Measurements from ENCODE around the gene GRM3. TPM values are rescaled to one million over a fixed set of nuclear protein-coding genes. Genes with fewer than 3 reads are reported as not detected.

The GRM3 gene
- polyA plus RNA-seq, 4 donors, result 0.10 to 0.27 TPM; not detected in 2

GRCh38 chr7:86733783-86734182 lies 90.1 kb downstream of the GRM3 start:
- no peaks in the 10 kb centered on the region for H3K9me3 ChIP-seq (ENCODE audit: control insufficient read depth in 2 of 2, insufficient read depth in 1 of 2, low read depth in 1 of 2, low read length in 1 of 2)
- no peaks in the 10 kb centered on the region for H3K36me3 ChIP-seq (ENCODE audit: control insufficient read depth in 3 of 3, insufficient read depth in 2 of 3, low read depth in 1 of 3, low read length in 3 of 3)
- DNase-seq, result no peak
- no peak overlapping the region for H3K27ac ChIP-seq (ENCODE audit: low read depth in 1 of 3, low read length in 2 of 3)
- no peak overlapping the region for H3K4me3 ChIP-seq (ENCODE audit: low read depth in 1 of 3, low read length in 3 of 3)
- H3K27me3 ChIP-seq (ENCODE audit: control insufficient read depth in 3 of 3, insufficient read depth in 3 of 3, low read length in 3 of 3), result no peaks in the 10 kb centered on the region
- no peaks in the 10 kb centered on the region for H3K4me1 ChIP-seq (ENCODE audit: control insufficient read depth in 3 of 3, insufficient read depth in 2 of 3, low read depth in 1 of 3, low read length in 2 of 3)
- WGBS, 3 donors, result 79 to 87% (median 83%) methylated on average over 4 of the region's 4 CpGs
- FAIRE-seq, result no peak

- Histone ChIP-seq H3K4me1 (ENCODE audit: control insufficient read depth in 3 of 3, insufficient read depth in 2 of 3, low read depth in 1 of 3, low read length in 2 of 3) (no peaks in the 10 kb centered on the region), H3K9me3 (ENCODE audit: control insufficient read depth in 2 of 2, insufficient read depth in 1 of 2, low read depth in 1 of 2, low read length in 1 of 2) (peaks cover 0 to 2% of the 10 kb centered on the region in 2 donors), H3K27ac (ENCODE audit: low read depth in 1 of 3, low read length in 2 of 3) (no peak overlapping the region), H3K36me3 (ENCODE audit: control insufficient read depth in 3 of 3, insufficient read depth in 2 of 3, low read depth in 1 of 3, low read length in 3 of 3) (no peaks in the 10 kb centered on the region), H3K27me3 (ENCODE audit: control insufficient read depth in 3 of 3, insufficient read depth in 3 of 3, low read length in 3 of 3) (no peaks in the 10 kb centered on the region), H3K4me3 (ENCODE audit: low read depth in 1 of 3, low read length in 3 of 3) (no peak overlapping the region)
- 49 to 67% (median 54%) methylated on average over 3 of the region's 3 CpGs for WGBS, 3 donors
- FAIRE-seq, result no peak
- no peak for DNase-seq
Observed at GRCh38 chr7:86745013-86745745, 101.5 kb downstream of the GRM3 start.

DNA sequence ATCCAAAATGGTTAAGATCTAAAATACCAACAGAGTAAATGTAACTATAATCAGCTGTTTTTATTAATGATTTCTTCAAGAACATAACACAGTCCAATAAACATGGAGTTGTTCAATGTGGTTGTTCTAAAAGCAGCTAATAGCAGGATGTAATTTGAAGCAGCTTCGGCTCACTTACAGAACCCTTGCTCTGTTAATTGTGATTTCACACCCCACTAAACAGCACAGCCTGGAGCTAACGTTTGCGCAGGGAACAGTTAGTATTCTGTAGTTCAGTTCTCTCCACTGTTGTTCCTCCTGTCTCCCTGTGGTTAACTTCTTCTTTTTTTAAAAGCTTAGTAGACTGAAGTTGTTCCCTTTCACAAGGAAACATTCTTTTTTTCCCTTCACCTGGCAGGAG lies 104.0 kb downstream of the GRM3 start:
- FAIRE-seq, result no peak

DNA sequence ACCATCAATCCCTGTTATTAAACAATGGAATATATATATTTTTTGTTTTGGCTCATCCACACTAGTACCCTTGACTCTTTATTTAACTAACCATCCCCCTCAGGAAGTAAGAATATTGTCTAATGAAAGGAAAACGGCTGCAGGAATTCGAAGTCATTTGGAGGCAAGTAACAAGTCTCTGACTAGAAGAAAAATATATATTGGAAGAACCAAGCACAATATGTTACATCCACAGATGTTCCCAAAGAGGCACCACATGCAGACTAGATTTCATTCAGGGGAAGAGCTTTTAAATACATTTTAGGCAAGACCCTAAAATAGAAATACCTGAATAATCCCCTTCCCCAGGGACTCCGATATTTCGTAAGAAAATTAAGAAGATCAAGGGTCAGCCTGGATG lies 104.5 kb downstream of the GRM3 start:
- DNase-seq (no peak), FAIRE-seq (no peak)
- peaks cover 0 to 2% of the 10 kb centered on the region in 2 donors for H3K9me3 ChIP-seq (ENCODE audit: control insufficient read depth in 2 of 2, insufficient read depth in 1 of 2, low read depth in 1 of 2, low read length in 1 of 2)
- H3K36me3 ChIP-seq (ENCODE audit: control insufficient read depth in 3 of 3, insufficient read depth in 2 of 3, low read depth in 1 of 3, low read length in 3 of 3), result no peaks in the 10 kb centered on the region
- no peaks in the 10 kb centered on the region for H3K4me1 ChIP-seq (ENCODE audit: control insufficient read depth in 3 of 3, insufficient read depth in 2 of 3, low read depth in 1 of 3, low read length in 2 of 3)
- no peak overlapping the region for H3K27ac ChIP-seq (ENCODE audit: low read depth in 1 of 3, low read length in 2 of 3)
- no peaks in the 10 kb centered on the region for H3K27me3 ChIP-seq (ENCODE audit: control insufficient read depth in 3 of 3, insufficient read depth in 3 of 3, low read length in 3 of 3)
- no peak overlapping the region for H3K4me3 ChIP-seq (ENCODE audit: low read depth in 1 of 3, low read length in 3 of 3)
- 57 to 73% (median 72%) methylated on average over 4 of the region's 4 CpGs for WGBS, 3 donors

More for the DNA sequence above, 104.0 kb downstream of the GRM3 start:
- no peak for DNase-seq
- H3K4me1 ChIP-seq (ENCODE audit: control insufficient read depth in 3 of 3, insufficient read depth in 2 of 3, low read depth in 1 of 3, low read length in 2 of 3), result no peaks in the 10 kb centered on the region
- H3K27me3 ChIP-seq (ENCODE audit: control insufficient read depth in 3 of 3, insufficient read depth in 3 of 3, low read length in 3 of 3), result no peaks in the 10 kb centered on the region
- no peak overlapping the region for H3K27ac ChIP-seq (ENCODE audit: low read depth in 1 of 3, low read length in 2 of 3)
- no peaks in the 10 kb centered on the region for H3K36me3 ChIP-seq (ENCODE audit: control insufficient read depth in 3 of 3, insufficient read depth in 2 of 3, low read depth in 1 of 3, low read length in 3 of 3)
- peaks cover 0 to 2% of the 10 kb centered on the region in 2 donors for H3K9me3 ChIP-seq (ENCODE audit: control insufficient read depth in 2 of 2, insufficient read depth in 1 of 2, low read depth in 1 of 2, low read length in 1 of 2)
- WGBS, 3 donors, result 40 to 50% (median 48%) methylated on average over 3 of the region's 3 CpGs
- no peak overlapping the region for H3K4me3 ChIP-seq (ENCODE audit: low read depth in 1 of 3, low read length in 3 of 3)

GRCh38 chr7:86748843-86749719 lies 105.4 kb downstream of the GRM3 start:
- H3K27me3 ChIP-seq (ENCODE audit: control insufficient read depth in 3 of 3, insufficient read depth in 3 of 3, low read length in 3 of 3), result no peaks in the 10 kb centered on the region
- H3K9me3 ChIP-seq (ENCODE audit: control insufficient read depth in 2 of 2, insufficient read depth in 1 of 2, low read depth in 1 of 2, low read length in 1 of 2), result peaks cover 0 to 2% of the 10 kb centered on the region in 2 donors
- H3K27ac ChIP-seq (ENCODE audit: low read depth in 1 of 3, low read length in 2 of 3), result no peak overlapping the region
- 60 to 70% (median 66%) methylated on average over 7 of the region's 7 CpGs for WGBS, 3 donors
- FAIRE-seq, result no peak
- no peak overlapping the region for H3K4me3 ChIP-seq (ENCODE audit: low read depth in 1 of 3, low read length in 3 of 3)
- H3K4me1 ChIP-seq (ENCODE audit: control insufficient read depth in 3 of 3, insufficient read depth in 2 of 3, low read depth in 1 of 3, low read length in 2 of 3), result no peaks in the 10 kb centered on the region
- H3K36me3 ChIP-seq (ENCODE audit: control insufficient read depth in 3 of 3, insufficient read depth in 2 of 3, low read depth in 1 of 3, low read length in 3 of 3), result no peaks in the 10 kb centered on the region
- no peak for DNase-seq

DNA sequence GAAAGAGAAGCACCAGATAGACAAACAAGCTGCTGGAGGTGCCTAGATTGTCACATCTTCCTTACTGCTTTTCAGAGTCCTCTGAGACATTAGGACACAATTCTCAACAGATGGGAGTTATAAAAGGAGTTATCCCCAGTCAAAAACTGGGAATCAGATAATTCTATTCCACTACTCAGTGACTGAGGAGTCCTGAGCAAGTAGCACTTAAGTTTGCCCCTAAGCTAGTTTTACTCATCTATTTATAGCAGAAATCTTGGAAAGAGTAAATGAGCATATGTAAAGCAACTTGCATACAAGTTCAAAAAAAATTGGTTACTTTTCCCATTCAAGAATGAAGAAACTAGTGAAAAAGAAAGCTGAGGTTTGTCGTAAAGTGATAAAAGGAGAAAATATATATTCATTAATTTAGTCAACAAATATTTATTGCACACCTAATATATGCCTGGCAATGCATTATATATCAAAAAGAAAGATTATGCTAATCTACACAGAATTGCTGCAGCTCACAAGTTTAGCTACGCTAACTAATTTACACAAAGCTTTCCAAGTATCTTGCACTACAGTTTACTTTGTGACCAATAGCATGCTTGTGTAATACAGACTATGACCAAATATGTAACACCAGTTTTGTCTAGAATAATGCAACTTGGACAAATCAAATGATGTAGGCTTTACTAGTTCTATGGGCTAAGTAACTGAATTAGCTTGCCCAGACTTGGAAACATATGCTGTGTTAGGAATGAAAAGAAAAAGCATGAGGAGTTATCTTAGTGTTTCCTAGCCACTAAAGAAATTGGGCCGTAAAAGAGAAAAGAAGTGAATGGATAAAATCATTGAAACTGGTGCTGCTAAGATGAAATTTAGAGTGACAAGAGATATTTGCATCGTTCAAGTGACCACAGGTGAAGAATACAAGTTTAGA lies 106.3 kb downstream of the GRM3 start:
- H3K36me3 ChIP-seq (ENCODE audit: control insufficient read depth in 3 of 3, insufficient read depth in 2 of 3, low read depth in 1 of 3, low read length in 3 of 3), result no peaks in the 10 kb centered on the region
- H3K4me1 ChIP-seq (ENCODE audit: control insufficient read depth in 3 of 3, insufficient read depth in 2 of 3, low read depth in 1 of 3, low read length in 2 of 3), result no peaks in the 10 kb centered on the region
- H3K9me3 ChIP-seq (ENCODE audit: control insufficient read depth in 2 of 2, insufficient read depth in 1 of 2, low read depth in 1 of 2, low read length in 1 of 2), result no peaks in the 10 kb centered on the region
- FAIRE-seq (no peak), DNase-seq (no peak)
- H3K4me3 ChIP-seq (ENCODE audit: low read depth in 1 of 3, low read length in 3 of 3), result no peak overlapping the region
- no peak overlapping the region for H3K27ac ChIP-seq (ENCODE audit: low read depth in 1 of 3, low read length in 2 of 3)
- no peaks in the 10 kb centered on the region for H3K27me3 ChIP-seq (ENCODE audit: control insufficient read depth in 3 of 3, insufficient read depth in 3 of 3, low read length in 3 of 3)
- 78 to 83% (median 83%) methylated on average over 4 of the region's 4 CpGs for whole genome bisulfite sequencing, 3 donors

DNA sequence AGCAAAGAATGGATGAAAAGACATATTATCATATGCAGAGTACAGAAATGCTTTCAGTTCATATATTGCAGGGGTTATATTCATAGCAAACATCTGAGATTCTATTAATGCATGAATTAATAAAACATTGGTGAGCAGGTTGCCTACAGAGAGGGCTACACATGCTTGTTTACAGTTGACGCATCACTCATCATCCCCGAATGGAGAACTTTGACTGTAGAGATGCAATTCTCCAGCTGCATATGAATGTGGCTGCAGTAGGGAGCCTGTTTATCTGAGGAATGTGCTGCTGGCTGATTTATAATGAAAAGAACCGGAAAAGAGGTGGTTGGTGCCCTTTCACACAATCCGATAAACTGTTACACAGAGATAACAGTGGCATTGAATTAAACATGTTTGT lies 116.5 kb downstream of the GRM3 start:
- Histone ChIP-seq H3K4me1 (ENCODE audit: control insufficient read depth in 3 of 3, insufficient read depth in 2 of 3, low read depth in 1 of 3, low read length in 2 of 3) (no peaks in the 10 kb centered on the region), H3K27ac (ENCODE audit: low read depth in 1 of 3, low read length in 2 of 3) (no peak overlapping the region), H3K4me3 (ENCODE audit: low read depth in 1 of 3, low read length in 3 of 3) (no peak overlapping the region), H3K36me3 (ENCODE audit: control insufficient read depth in 3 of 3, insufficient read depth in 2 of 3, low read depth in 1 of 3, low read length in 3 of 3) (no peaks in the 10 kb centered on the region), H3K9me3 (ENCODE audit: control insufficient read depth in 2 of 2, insufficient read depth in 1 of 2, low read depth in 1 of 2, low read length in 1 of 2) (no peaks in the 10 kb centered on the region), H3K27me3 (ENCODE audit: control insufficient read depth in 3 of 3, insufficient read depth in 3 of 3, low read length in 3 of 3) (no peaks in the 10 kb centered on the region)
- DNase-seq, result no peak
- FAIRE-seq, result no peak
- 28% methylated on average over 4 of the region's 4 CpGs for WGBS, 3 donors

GRCh38 chr7:86762129-86762528 lies 118.4 kb downstream of the GRM3 start:
- 44 to 65% (median 51%) methylated on average over 2 of the region's 2 CpGs for WGBS, 3 donors
- H3K4me1 ChIP-seq (ENCODE audit: control insufficient read depth in 3 of 3, insufficient read depth in 2 of 3, low read depth in 1 of 3, low read length in 2 of 3), result no peaks in the 10 kb centered on the region
- DNase-seq, result no peak
- H3K36me3 ChIP-seq (ENCODE audit: control insufficient read depth in 3 of 3, insufficient read depth in 2 of 3, low read depth in 1 of 3, low read length in 3 of 3), result no peaks in the 10 kb centered on the region
- no peaks in the 10 kb centered on the region for H3K27me3 ChIP-seq (ENCODE audit: control insufficient read depth in 3 of 3, insufficient read depth in 3 of 3, low read length in 3 of 3)
- no peak overlapping the region for H3K27ac ChIP-seq (ENCODE audit: low read depth in 1 of 3, low read length in 2 of 3)
- no peak overlapping the region for H3K4me3 ChIP-seq (ENCODE audit: low read depth in 1 of 3, low read length in 3 of 3)
- FAIRE-seq, result no peak
- H3K9me3 ChIP-seq (ENCODE audit: control insufficient read depth in 2 of 2, insufficient read depth in 1 of 2, low read depth in 1 of 2, low read length in 1 of 2), result no peaks in the 10 kb centered on the region

Data from small intestine (tissue), 7 donors.